ENCODE measurements around the gene HTT.

DNA sequence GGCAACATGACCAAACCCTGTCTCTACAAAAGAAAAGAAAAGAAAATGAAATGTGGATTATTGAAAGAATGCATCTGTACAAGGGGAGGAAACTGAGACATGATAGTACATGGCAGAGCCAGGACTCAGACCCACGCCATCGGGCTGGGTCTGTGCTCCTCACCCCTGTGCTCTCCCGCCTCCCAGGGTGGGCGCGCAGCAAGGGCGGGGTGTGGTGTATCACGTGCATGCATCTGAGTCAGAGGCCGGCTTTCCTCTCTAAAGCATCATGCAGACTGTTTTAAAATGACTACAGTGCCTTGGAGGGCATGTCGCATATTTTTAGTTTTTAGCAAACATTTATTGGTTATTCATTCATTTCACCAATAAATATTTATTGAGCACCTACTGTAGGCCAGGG, 47.9 kb upstream of the HTT start:
- TF ChIP-seq, protein P1, sequence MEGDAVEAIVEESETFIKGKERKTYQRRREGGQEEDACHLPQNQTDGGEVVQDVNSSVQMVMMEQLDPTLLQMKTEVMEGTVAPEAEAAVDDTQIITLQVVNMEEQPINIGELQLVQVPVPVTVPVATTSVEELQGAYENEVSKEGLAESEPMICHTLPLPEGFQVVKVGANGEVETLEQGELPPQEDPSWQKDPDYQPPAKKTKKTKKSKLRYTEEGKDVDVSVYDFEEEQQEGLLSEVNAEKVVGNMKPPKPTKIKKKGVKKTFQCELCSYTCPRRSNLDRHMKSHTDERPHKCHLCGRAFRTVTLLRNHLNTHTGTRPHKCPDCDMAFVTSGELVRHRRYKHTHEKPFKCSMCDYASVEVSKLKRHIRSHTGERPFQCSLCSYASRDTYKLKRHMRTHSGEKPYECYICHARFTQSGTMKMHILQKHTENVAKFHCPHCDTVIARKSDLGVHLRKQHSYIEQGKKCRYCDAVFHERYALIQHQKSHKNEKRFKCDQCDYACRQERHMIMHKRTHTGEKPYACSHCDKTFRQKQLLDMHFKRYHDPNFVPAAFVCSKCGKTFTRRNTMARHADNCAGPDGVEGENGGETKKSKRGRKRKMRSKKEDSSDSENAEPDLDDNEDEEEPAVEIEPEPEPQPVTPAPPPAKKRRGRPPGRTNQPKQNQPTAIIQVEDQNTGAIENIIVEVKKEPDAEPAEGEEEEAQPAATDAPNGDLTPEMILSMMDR (IDR thresholded peaks at IDR 0.05) = no peak
- no peak for TF ChIP-seq POLR2AphosphoS5 (IDR thresholded peaks at IDR 0.05; ENCODE audit: insufficient read depth in 1 of 2, low read depth in 1 of 2)
